GM12878 (cell line): ENCODE measurements around the gene PGBD5. TPM values are rescaled to one million over a fixed set of nuclear protein-coding genes. Genes with fewer than 3 reads are reported as not detected.

Experiments used
- ATAC-seq: fragments of 200-7000 bp; cut with Tn5 transposase; 3 replicates; pipeline ENCODE4 v1.9.1; 2020; ENCODE audit warnings: mild to moderate bottlenecking, moderate library complexity
- BruUV-seq: library from RNA; stranded (reverse); fragments of 400-500 nt; replicated peaks from 2 replicates; lab custom pipeline; 2021; lab: Mats Ljungman, UMichigan
- CTCF ChIA-PET: fragments of 300-600 bp; sonication (Branson Sonifier 250); formaldehyde crosslinking; extraction: SDS; loops from one replicate; lab custom pipeline; 2021; ENCODE audit warnings: inconsistent platforms; lab: Yijun Ruan, JAX
- POLR2A ChIA-PET: fragments of 350-600 bp; formaldehyde crosslinking; extraction: SDS; loops from one replicate; lab custom pipeline; 2021; ENCODE audit warnings: inconsistent platforms; lab: Charles Lee
- RAD21 ChIA-PET: fragments of 300-600 bp; sonication (Branson Sonifier 250); formaldehyde crosslinking; loops from one replicate; lab custom pipeline; 2023; ENCODE audit warnings: antibody characterized with exemption; ENCODE audit not compliant: unreplicated experiment; lab: Charles Lee
- SMC1A ChIA-PET: fragments of 300-600 bp; sonication (Branson Sonifier 250); formaldehyde crosslinking; loops from one replicate; lab custom pipeline; 2023; ENCODE audit not compliant: unreplicated experiment, uncharacterized antibody; lab: Charles Lee
- DNase-seq: peaks from one replicate; pipeline ENCODE4 v3.0.0-alpha.2; 2011; ENCODE audit warnings: low read depth, low spot score
- FAIRE-seq: peaks from 3 replicates; lab custom pipeline; 2011; peaks lifted over from hg19 to GRCh38; lab: Jason Lieb, UNC
- H2AFZ ChIP-seq: 2 replicates; pipeline ENCODE4 v1.6.0; 2011; ENCODE audit warnings: low read depth, low read length, control low read depth; ENCODE audit not compliant: control insufficient read depth
- H3K27ac ChIP-seq: 2 replicates; pipeline ENCODE4 v1.5.1; 2011; ENCODE audit warnings: control low read depth; ENCODE audit not compliant: control insufficient read depth, insufficient read depth
- H3K27me3 ChIP-seq, 2 experiments: replicated peaks in 1 of 2; 2 replicates each; pipeline versions ENCODE4 v1.6.0 to v1.6.1; 2011; ENCODE audit warnings: low read length in 1 of 2; ENCODE audit not compliant: control insufficient read depth in 2 of 2, insufficient read depth in 2 of 2
- H3K36me3 ChIP-seq, 2 experiments: 2 replicates each; pipeline ENCODE4 v1.5.1; 2011; ENCODE audit warnings: low read length in 1 of 2; ENCODE audit not compliant: control insufficient read depth in 2 of 2, insufficient read depth in 2 of 2
- H3K4me1 ChIP-seq: 2 replicates; pipeline ENCODE4 v1.6.1; 2011; ENCODE audit warnings: mild to moderate bottlenecking, low read length, moderate library complexity, mixed read lengths; ENCODE audit not compliant: control insufficient read depth, insufficient read depth
- H3K4me2 ChIP-seq: 2 replicates; pipeline ENCODE4 v1.6.0; 2011; ENCODE audit warnings: control low read depth; ENCODE audit not compliant: control insufficient read depth, insufficient read depth
- H3K4me3 ChIP-seq: fragments of 200-600 bp; sonication (generic); 2 replicates; pipeline ENCODE4 v1.5.1; 2016
- H3K79me2 ChIP-seq: 2 replicates; pipeline ENCODE4 v1.6.0; 2011; ENCODE audit warnings: low read length; ENCODE audit not compliant: control insufficient read depth, insufficient read depth
- H3K9ac ChIP-seq: 2 replicates; pipeline ENCODE4 v1.8.0; 2011; ENCODE audit warnings: low read length, control low read depth, mixed read lengths; ENCODE audit not compliant: control insufficient read depth, insufficient read depth
- H3K9me3 ChIP-seq: replicated peaks from 3 replicates; pipeline ENCODE4 v1.5.1; 2011; ENCODE audit warnings: mild to moderate bottlenecking, low read length; ENCODE audit not compliant: control insufficient read depth, insufficient read depth
- H4K20me1 ChIP-seq: 2 replicates; pipeline ENCODE4 v1.6.0; 2011; ENCODE audit not compliant: control insufficient read depth, insufficient read depth
- ATF7 ChIP-seq: fragments of 450-650 bp; IDR thresholded peaks from 2 replicates; pipeline ENCODE4 v1.6.1; 2016; ENCODE audit warnings: low read depth, mild to moderate bottlenecking
- BACH1 ChIP-seq: fragments of 450-650 bp; IDR thresholded peaks from 2 replicates; pipeline ENCODE4 v1.6.1; 2017; ENCODE audit warnings: mild to moderate bottlenecking, borderline replicate concordance
- EGR1 ChIP-seq, 2 experiments: IDR thresholded peaks; 1 replicate in 1 of 2; 2 replicates in 1 of 2; pipeline ENCODE4 v1.6.1; 2011 to 2012; ENCODE audit warnings: low read depth in 2 of 2, low read length in 2 of 2, borderline replicate concordance in 1 of 2, mild to moderate bottlenecking in 1 of 2, moderate library complexity in 1 of 2
- ELK1 ChIP-seq: IDR thresholded peaks from 2 replicates; pipeline ENCODE4 v1.6.1; 2012; ENCODE audit warnings: low read depth, low read length, improper control_type of control experiment
- FOXK2 ChIP-seq: fragments of 450-650 bp; IDR thresholded peaks from 2 replicates; pipeline ENCODE4 v1.6.1; 2017; ENCODE audit warnings: mild to moderate bottlenecking, moderate library complexity
- IKZF2 ChIP-seq, 2 experiments: fragments of 450-650 bp; IDR thresholded peaks; 2 replicates each; pipeline ENCODE4 v1.6.1; 2017; ENCODE audit warnings: mild to moderate bottlenecking in 2 of 2, moderate library complexity in 2 of 2
- JUND ChIP-seq: IDR thresholded peaks from 2 replicates; pipeline ENCODE4 v1.6.1; 2012; ENCODE audit warnings: low read depth, mild to moderate bottlenecking, low read length, improper control_type of control experiment, moderate library complexity
- KDM1A ChIP-seq: fragments of 200-600 bp; sonication (generic); IDR thresholded peaks from 2 replicates; pipeline ENCODE4 v1.6.1; 2016; ENCODE audit warnings: borderline replicate concordance
- LARP7 ChIP-seq: fragments of 450-650 bp; IDR thresholded peaks from 2 replicates; pipeline ENCODE4 v1.6.1; 2017; ENCODE audit warnings: mild to moderate bottlenecking
- MYC ChIP-seq: IDR thresholded peaks from 2 replicates; pipeline ENCODE4 v1.6.1; 2011; ENCODE audit warnings: mild to moderate bottlenecking, low read length, moderate library complexity, inconsistent platforms; ENCODE audit not compliant: insufficient read depth, insufficient replicate concordance, insufficient read length, severe bottlenecking
- NBN ChIP-seq: fragments of 450-650 bp; IDR thresholded peaks from 2 replicates; pipeline ENCODE4 v1.6.1; 2016
- NR2F1 ChIP-seq: fragments of 450-650 bp; conservative IDR thresholded peaks from 2 replicates; pipeline ENCODE4 v1.6.1; 2017; ENCODE audit warnings: mild to moderate bottlenecking
- PKNOX1 ChIP-seq: fragments of 450-650 bp; IDR thresholded peaks from 2 replicates; pipeline ENCODE4 v1.6.1; 2016; ENCODE audit warnings: mild to moderate bottlenecking
- PRDM15 ChIP-seq: fragments of 450-650 bp; formaldehyde crosslinking; IDR thresholded peaks from 2 replicates; pipeline ENCODE4 v1.4.0; 2020; ENCODE audit warnings: mild to moderate bottlenecking, moderate library complexity
- RB1 ChIP-seq: fragments of 450-650 bp; formaldehyde crosslinking; IDR thresholded peaks from 2 replicates; pipeline ENCODE4 v1.6.1; 2017; ENCODE audit warnings: mild to moderate bottlenecking, borderline replicate concordance
- RELA ChIP-seq: fragments of 450-650 bp; IDR thresholded peaks from 2 replicates; pipeline ENCODE4 v1.8.0; 2014; ENCODE audit warnings: borderline replicate concordance; ENCODE audit not compliant: partially characterized antibody
- TARDBP ChIP-seq: IDR thresholded peaks from 2 replicates; pipeline ENCODE4 v1.6.1; 2016; ENCODE audit warnings: borderline replicate concordance
- WGBS: methylation state at CpG from one replicate; pipeline ENCODE4 v1.1.6; 2016; ENCODE audit warnings: low lambda C conversion rate; ENCODE audit not compliant: insufficient replicate concordance, insufficient coverage; ENCODE audit errors: missing lambda C conversion rate; 5-methylcytosine and 5-hydroxymethylcytosine counted together
- in situ Hi-C: fragments of 300-500 bp; cut with MboI; formaldehyde crosslinking; loops from 9 replicates; pipeline ENCODE4 v1.14.3; 2018; ENCODE audit warnings: mixed read lengths
- intact Hi-C: fragments of 100-400 bp; cut with micrococcal nuclease; formaldehyde crosslinking; loops from one replicate; pipeline ENCODE4 v1.14.2; 2022; ENCODE audit not compliant: unreplicated experiment
- polyA plus RNA-seq, 11 experiments: library from polyadenylated mRNA; depleted of rRNA in 4 of 11; unstranded in 6 of 11; stranded (reverse) in 5 of 11; fragments of >200 nt; fragmentation: Nextera tagmentation in 4 of 11; fragmentation: Illumina TruSeq in 1 of 11; extraction: Ambion mirVana in 4 of 11; extraction: Trizol in 1 of 11; gene quantifications; 1 replicate in 1 of 11; 2 replicates in 10 of 11; pipeline versions ENCODE4 v1.2.1 to v1.2.3, GENCODE V29; 2011 to 2016; ENCODE audit warnings: inconsistent platforms in 2 of 11, missing spikeins in 2 of 11, low read depth in 1 of 11
- total RNA-seq, 4 experiments: library from RNA; depleted of rRNA in 3 of 4; stranded (reverse); fragments of >200 nt in 3 of 4; fragmentation: Illumina TruSeq in 1 of 4; extraction: Trizol in 1 of 4; gene quantifications; 2 replicates each; pipeline versions ENCODE4 v1.2.1 to v1.2.3, GENCODE V29; 2013 to 2021

PGBD5 gene
- total and polyA plus RNA-seq, 10 of the 15 experiments (the other 5 are each of a cell fraction or from before 2014, with no cell fraction given), result 0.03 TPM; not detected in 9

GRCh38 chr1:230407351-230407750, 18.8 kb downstream of the PGBD5 start:
- Histone ChIP-seq H3K4me2 (no peak overlapping the region), H3K4me3 (no peak overlapping the region), H4K20me1 (no peaks in the 10 kb centered on the region), H3K79me2 (no peaks in the 10 kb centered on the region), H2AFZ (no peak overlapping the region), H3K36me3 (no peaks in the 10 kb centered on the region)
- intact Hi-C loops, result no loop called here
- DNase-seq, result no peak
- no TSS peak for BruUV-seq
- ChIA-PET RAD21 (no interaction called here), CTCF (no interaction called here)
- ATAC-seq, result no peak
- TF ChIP-seq JUND (no peak), MYC (no peak), RELA (no peak), RB1 (no peak), IKZF2 (IDR thresholded peaks at IDR 0.05) (no peak), NR2F1 (no peak), ELK1 (no peak), NBN (no peak), LARP7 (no peak), ATF7 (no peak), PKNOX1 (no peak), BACH1 (no peak), EGR1 (IDR thresholded peaks at IDR 0.05; ENCODE audit: borderline replicate concordance in 1 of 2, low read depth in 2 of 2, low read length in 2 of 2) (no peak), KDM1A (no peak), FOXK2 (no peak), TARDBP (no peak), PRDM15 (no peak)
- TF ChIP-seq, all 136 proteins: peak for 0
- Histone ChIP-seq H3K9me3 (no peaks in the 10 kb centered on the region), H3K27ac (no peak overlapping the region), H3K27me3 (no peaks in the 10 kb centered on the region), H3K9ac (no peak overlapping the region), H3K4me1 (no peaks in the 10 kb centered on the region)
- WGBS, result 100% methylated on average over 2 of the region's 2 CpGs
- SMC1A ChIA-PET, result no interaction called here
- POLR2A ChIA-PET, result no interaction called here
- in situ Hi-C loops, result no loop called here
- FAIRE-seq, result no peak
